HepG2 (cell line): ENCODE results near the gene OGG1. TPM values are rescaled to one million over a fixed set of nuclear protein-coding genes. Genes with fewer than 3 reads are reported as not detected.

Experiments used
- ARNTL ChIP-seq: sonication (generic); formaldehyde crosslinking; IDR thresholded peaks from 2 replicates; pipeline ENCODE4 v1.4.0; 2020; ENCODE audit warnings: mild to moderate bottlenecking, missing genetic modification reagents
- CHCHD3 ChIP-seq: sonication (generic); formaldehyde crosslinking; IDR thresholded peaks from 2 replicates; pipeline ENCODE4 v1.8.0; 2022; ENCODE audit warnings: mild to moderate bottlenecking, missing genetic modification reagents, moderate library complexity
- CREB1 ChIP-seq, 2 experiments: fragments of 450-650 bp in 1 of 2; IDR thresholded peaks; 2 replicates each; pipeline ENCODE4 v1.6.1; 2016 to 2017; ENCODE audit warnings: control low read depth in 1 of 2, mild to moderate bottlenecking in 1 of 2, missing compliant biosample characterization in 1 of 2, missing genetic modification characterization in 1 of 2
- DNMT1 ChIP-seq: sonication (generic); formaldehyde crosslinking; IDR thresholded peaks from 2 replicates; pipeline ENCODE4 v1.5.1; 2020; ENCODE audit warnings: mild to moderate bottlenecking, missing genetic modification reagents
- REST ChIP-seq, 2 experiments: IDR thresholded peaks; 2 replicates each; pipeline ENCODE4 v1.6.1; 2011 to 2012; ENCODE audit warnings: low read length in 2 of 2, borderline replicate concordance in 1 of 2, low read depth in 1 of 2, mild to moderate bottlenecking in 1 of 2, moderate library complexity in 1 of 2
- STAT5B ChIP-seq: sonication (generic); formaldehyde crosslinking; IDR thresholded peaks from 2 replicates; pipeline ENCODE4 v1.4.0; 2020; ENCODE audit warnings: missing genetic modification reagents
- ZBTB1 ChIP-seq: sonication (generic); formaldehyde crosslinking; IDR thresholded peaks from 2 replicates; pipeline ENCODE4 v1.4.0; 2020; ENCODE audit warnings: missing genetic modification reagents, borderline replicate concordance
- ZNF317 ChIP-seq: sonication (generic); formaldehyde crosslinking; IDR thresholded peaks from 2 replicates; pipeline ENCODE4 v1.5.0; 2020; ENCODE audit warnings: mild to moderate bottlenecking, missing genetic modification reagents
- ZNF350 ChIP-seq: sonication (generic); formaldehyde crosslinking; IDR thresholded peaks from 2 replicates; pipeline ENCODE4 v1.4.0; 2020; ENCODE audit warnings: mild to moderate bottlenecking, low read depth, missing genetic modification reagents, borderline replicate concordance
- ZNF362 ChIP-seq: sonication (generic); formaldehyde crosslinking; IDR thresholded peaks from 2 replicates; pipeline ENCODE4 v1.4.0; 2020; ENCODE audit warnings: missing genetic modification reagents, mild to moderate bottlenecking, borderline replicate concordance
- ZNF503 ChIP-seq: sonication (generic); formaldehyde crosslinking; IDR thresholded peaks from 2 replicates; pipeline ENCODE4 v1.4.0; 2020; ENCODE audit warnings: missing genetic modification reagents
- ZNF687 ChIP-seq: sonication (generic); formaldehyde crosslinking; IDR thresholded peaks from 2 replicates; pipeline ENCODE4 v1.5.1; 2020; ENCODE audit warnings: mild to moderate bottlenecking, missing genetic modification reagents, moderate library complexity
- polyA plus RNA-seq, 8 experiments: library from polyadenylated mRNA; depleted of rRNA in 3 of 8; stranded (reverse) in 7 of 8; unstranded in 1 of 8; fragments of >200 nt; fragmentation: Illumina TruSeq in 4 of 8; extraction: Trizol in 4 of 8; gene quantifications; 2 replicates each; pipeline versions ENCODE4 v1.2.1 to v1.2.3, GENCODE V29; 2011 to 2016; ENCODE audit warnings: low read depth in 4 of 8, missing spikeins in 1 of 8, mixed read lengths in 1 of 8; ENCODE audit not compliant: insufficient read depth in 1 of 8
- total RNA-seq, 5 experiments: library from RNA; depleted of rRNA; stranded (reverse); fragments of >200 nt; fragmentation: Illumina TruSeq; extraction: Trizol; gene quantifications; 2 replicates each; pipeline ENCODE4 v1.2.3, GENCODE V29; 2016; ENCODE audit warnings: low read depth in 1 of 5

Gene OGG1
- total and polyA plus RNA-seq, 2 of the 13 experiments (the other 11 are each of a cell fraction or from before 2014, with no cell fraction given): 28.7 to 33.2 TPM

- TF ChIP-seq ZNF362 (CRISPR knock-in tag) (no peak), ARNTL (CRISPR knock-in tag) (no peak), ZBTB1 (no peak), DNMT1 (no peak), ZNF317 (CRISPR knock-in tag) (no peak), STAT5B (CRISPR knock-in tag) (no peak), CREB1 (IDR thresholded peaks at IDR 0.05) (peak; percentile 42; the same call in 1 of the 2 replicates), CREB1 (CRISPR knock-in tag; IDR thresholded peaks at IDR 0.05) (no peak), ZNF687 (CRISPR knock-in tag) (no peak), ZNF350 (CRISPR knock-in tag) (no peak), REST (IDR thresholded peaks at IDR 0.05; ENCODE audit: borderline replicate concordance in 1 of 2, low read depth in 1 of 2, low read length in 2 of 2) (no peak), ZNF503 (CRISPR knock-in tag) (no peak), CHCHD3 (no peak)
Measured at GRCh38 chr3:9715764-9716437, 33.9 kb upstream of the OGG1 start (continued).
